Measurements from ENCODE around the gene MFAP5.

- no peak for TF ChIP-seq CTCF (IDR thresholded peaks at IDR 0.05)
- TF ChIP-seq POLR2A (IDR thresholded peaks at IDR 0.05): no peak
Measured at GRCh38 chr12:8689681-8690080, 27.1 kb upstream of the MFAP5 start.

Data from lower leg skin (tissue), 3 donors.